Stimulated activated CD4-positive, alpha-beta T cell treated with anti-CD3 and anti-CD28 coated beads, Interleukin-4, amount 100 ng/mL, for 24 hours (primary cell): Measurements from ENCODE around the gene RDM1.
A peak's percentile ranks its signal among the peaks of the same experiment; 100 is the strongest.

Source experiments
- DNase-seq: peaks from one replicate; pipeline ENCODE4 v3.0.0-alpha.2; 2020

Gene RDM1

DNA sequence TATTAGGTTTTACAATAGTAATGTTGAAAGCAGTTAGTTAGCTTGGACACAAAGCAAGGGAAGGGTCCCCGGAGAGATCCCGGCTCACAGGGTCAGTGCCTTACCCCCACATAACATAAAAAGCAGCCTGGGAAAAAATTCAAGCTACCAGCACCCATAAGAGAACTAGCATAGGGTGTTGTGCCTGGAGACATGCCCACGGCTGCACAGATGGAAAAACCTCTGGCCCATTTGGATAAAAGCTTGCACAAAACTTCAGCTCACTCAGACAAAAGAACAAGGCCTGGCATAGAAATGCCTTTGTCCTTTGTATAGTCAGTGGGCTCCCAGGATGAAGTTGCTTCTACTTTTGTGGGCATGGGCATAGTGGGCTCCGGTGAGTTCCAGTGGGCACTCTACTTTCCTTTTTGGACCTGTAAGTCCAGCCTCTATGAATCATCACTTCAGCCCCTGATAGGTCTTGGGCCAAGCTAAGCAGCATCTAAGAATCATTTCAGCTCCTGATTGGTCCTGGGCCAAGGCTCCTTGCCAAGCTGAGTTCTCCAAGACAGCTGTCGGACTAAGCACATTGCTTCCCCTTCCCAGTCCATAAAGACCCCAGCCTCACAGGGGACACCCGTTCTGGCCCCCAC, 1.3 kb upstream of the RDM1 start:
- no peak for DNase-seq

DNA sequence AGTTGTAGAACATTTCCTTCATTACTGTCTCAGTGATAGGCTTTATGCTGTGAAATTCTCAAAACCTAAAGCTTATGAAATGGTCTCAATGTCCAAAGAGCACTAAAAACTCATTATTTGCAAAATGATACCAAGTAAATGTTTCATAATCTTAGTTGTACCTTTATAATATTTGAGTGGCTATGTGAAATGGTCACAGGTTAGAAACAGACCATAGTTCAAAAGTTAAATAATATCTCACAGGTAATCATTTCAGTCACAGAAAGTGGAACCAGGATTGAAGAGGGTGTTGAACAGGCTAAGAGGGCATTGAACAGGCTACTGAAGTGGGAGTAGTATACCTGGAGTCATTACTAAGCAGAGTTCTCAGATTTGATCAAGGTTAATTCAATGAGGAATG, 2.9 kb downstream of the RDM1 start:
- DNase-seq = no peak

DNA sequence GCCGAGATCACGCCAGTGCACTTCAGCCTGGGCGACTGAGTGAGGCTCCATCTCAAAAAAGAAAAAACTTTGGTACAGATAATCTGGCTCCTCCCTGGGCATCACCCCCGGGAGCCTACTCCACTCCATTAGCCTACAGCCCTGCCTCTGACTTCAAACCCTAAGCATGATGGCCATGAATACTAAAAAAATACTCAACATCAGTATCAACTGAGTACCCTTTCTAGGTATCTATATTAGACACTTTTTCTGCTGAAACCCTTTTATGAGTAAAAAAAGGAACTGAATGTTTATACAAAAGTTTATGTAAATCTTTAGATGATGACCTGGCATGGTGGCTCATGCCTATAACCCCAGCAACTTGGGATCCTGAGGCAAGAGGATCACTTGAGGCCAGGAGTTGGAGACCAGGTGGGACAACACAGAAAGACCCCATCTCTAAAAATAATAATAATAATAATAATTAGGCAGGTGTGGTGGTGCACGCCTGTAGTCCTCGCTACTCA, 6.9 kb downstream of the RDM1 start:
- no peak for DNase-seq

DNA sequence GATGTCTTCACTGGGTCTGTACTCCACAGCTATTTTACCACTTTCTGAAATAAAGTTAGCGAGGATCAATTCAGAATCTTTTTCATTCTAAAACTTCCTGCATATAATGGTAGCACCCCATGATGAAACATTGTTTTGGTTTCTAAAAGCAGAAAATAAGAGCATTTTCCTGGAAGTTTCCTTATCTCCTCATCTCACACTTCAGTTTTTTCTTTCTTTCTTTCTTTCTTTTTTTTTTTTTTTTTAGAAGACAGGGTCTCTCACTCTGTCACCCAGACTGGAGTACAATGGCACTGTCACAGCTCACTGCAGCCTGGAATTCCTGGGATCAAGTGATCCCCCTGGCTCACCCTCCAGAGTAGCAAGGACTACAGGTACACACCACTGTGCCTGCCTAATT, 10.3 kb downstream of the RDM1 start:
- no peak for DNase-seq

DNA sequence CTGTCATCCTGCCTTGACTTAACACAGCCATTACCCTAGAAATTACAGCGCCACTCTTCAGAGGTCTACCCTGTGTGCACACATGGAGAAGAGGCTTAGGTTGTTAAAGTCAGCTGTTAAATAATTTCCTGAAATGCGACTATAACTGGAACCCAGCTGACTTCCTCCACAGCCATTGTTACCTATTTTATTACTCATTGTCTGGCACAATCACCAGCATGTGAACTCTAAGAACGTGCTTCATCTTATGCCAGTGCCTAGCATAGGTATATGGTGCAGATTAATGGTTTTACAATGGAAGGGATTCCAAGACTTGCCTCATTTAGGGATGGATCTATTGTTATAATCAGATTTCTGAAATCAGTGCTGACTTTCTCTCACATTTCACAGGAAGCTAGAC, 11.9 kb downstream of the RDM1 start:
- no peak for DNase-seq

DNA sequence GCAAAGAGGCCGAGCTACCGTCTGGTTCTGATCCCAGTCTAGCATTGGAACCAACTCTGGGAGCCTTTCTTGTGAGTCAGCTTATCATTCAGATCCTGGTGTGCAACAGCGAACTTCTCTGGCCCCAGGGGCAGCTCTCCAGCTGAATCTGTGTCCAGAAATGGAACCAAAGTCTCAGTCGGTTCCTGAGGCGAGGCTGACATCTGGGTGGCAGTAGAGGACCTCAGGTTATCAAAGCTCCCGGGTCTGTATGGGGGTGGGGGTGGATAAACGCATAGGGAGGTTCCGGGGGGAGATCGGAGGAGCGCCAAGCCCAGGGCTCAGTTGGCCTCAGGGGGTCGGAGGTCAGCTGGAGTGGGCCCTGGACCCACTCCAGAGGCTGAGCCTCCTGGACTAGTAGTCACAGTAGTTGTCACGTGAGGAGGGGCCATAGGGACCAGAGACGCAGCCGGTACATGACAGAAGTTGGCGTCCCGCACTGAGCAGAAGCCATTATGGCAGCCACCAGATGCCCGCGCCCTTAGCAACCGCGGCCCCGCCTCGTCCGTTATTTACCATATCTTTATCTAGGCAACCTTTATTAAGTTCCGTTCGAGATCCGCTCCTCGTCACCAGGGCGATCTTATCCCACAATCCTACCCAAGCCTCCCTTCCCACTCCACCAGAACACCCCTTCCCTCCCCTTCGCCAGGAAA, 12.9 kb downstream of the RDM1 start:
- DNase-seq = no peak

DNA sequence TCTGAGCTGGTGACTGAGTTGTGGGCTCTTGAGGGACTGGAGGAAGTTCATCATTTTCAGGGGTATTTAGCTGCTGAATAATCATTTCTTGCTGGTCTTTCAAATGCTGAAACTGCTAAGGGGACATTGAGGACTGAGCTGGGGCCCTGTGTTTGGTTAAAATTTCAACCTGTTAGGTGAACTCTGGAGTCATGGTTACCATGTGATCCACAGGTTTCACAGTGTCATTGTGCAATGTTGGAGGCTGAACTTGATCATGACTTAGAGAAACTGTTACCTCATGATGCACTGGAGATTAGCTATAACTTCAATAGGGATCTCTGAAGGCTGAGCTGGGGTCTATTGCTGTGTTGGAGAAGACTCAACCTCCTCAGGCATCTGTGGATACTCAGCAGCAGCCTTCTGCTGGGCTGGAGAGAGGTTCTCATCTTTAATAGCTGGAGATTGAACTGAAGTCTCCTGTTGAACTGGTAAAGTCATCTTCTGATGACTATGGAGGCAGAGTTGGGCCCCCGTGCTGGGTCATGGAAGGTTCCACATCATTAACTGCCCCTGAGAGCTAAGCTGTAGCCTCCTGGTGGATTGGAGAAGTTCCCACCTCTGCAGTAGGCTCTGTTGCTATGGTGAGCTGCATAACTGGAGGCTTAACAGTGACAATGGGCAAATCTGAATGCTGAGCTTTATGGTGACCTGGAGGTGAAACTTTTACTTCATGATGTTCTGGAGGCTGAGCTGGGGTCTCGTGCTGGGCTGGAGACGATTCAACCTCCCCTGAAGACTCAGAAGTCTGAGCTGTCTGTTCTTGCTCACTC, 15.2 kb downstream of the RDM1 start:
- no peak for DNase-seq

DNA sequence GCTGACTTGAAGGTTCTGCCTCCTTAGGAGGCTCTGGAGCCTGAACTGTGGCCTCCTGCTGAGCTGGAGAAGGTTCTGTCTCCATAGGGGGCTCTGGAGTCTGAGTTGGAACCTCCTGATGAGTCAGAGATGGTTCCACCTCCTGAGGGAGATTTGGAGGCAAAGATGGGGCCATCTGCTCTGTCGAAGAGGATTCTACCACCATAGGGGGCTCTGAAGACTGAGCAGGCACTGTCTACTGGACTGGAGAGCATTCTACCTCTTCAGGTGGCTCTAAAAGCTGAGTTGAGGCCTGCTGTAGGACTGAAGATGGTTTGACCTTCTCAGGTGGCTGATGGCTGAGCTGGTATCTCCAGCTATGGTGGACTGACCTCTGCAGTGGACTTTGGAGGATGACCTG, 16.2 kb downstream of the RDM1 start:
- no peak for DNase-seq

DNA sequence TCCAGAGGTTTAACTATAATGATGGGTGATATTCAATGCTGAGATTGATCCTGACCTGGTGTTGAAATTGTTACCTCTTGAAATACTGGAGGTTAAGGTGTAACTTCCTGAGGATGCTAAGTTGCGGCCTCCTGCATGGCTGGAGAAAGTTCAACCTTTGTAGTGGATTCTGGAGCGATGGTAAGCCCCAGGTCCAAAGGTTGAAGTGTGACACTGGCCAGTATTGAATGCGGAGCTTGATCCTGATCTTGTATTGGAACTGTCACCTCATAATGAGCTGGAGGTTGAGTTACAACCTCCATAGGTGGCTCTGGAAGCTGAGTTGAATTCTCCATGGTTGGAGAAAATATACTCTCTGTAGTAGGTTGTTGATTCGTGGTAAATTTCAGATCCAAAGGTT, 17.0 kb downstream of the RDM1 start:
- DNase-seq = no peak

DNA sequence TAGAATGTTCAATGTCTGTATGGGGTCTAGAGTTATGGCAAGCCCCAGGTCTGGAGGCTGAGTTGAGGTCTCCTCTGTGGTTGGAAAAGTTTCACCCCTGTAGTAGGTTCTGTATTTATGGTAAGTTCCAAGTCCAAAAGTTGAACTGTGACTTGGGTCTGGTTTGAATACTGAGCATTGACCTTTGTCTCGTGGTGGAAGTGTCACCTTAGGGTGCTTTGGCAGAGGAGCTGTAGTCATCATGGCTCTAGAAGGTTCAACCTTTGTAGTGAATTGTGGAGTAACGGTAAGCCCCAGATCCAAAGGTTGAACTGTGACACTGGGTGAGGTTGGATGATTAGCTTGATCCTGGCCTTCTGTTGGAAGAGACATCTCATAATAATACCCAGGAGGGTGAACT, 17.6 kb downstream of the RDM1 start:
- no peak for DNase-seq

DNA sequence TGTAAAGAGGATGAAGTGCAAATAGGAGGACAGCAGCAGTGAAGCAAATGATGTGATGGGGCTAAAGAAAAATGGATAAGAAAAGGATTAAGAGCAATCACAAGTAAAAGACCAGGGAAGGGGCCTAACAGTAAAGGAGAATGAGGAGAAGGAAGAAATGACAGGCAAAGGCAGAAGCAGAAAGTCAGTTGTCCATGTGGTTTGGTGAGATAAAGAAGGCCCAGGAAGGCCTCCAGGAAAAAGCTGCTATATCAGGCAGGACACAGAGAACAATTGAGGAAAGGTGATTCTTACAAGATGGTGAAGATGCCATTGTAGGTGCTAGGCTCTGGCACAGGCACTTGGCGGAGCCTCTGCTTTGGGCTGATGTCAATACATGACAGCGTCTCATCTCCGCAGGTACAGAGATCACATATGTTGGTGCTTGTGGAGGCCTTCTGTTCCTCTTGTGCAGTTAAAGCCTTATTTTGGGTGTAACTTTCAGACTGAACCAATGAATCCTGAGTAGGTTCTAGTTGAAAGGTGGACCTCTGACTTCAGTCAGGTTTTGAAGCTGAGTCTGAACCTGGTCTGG, 18.1 kb downstream of the RDM1 start:
- DNase-seq = no peak

DNA sequence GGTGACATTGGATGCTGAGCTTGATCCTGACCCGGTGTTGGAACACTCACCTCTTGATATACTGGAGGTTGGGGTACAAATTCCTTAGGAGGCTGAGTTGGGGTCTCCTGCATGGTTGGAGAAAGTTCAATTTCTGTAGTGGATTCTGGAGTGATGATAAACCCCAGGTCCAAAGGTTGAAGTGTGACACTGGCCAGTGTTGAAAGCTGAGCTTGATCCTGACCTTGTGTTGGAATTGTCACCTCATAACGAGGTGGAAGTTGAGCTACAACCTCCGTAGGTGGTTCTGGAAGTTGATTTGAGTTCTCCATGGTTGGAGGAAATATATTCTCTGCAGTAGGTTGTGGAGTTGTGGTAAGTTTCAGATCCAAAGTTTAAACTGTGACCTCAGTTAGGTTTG, 21.2 kb downstream of the RDM1 start:
- no peak for DNase-seq

DNA sequence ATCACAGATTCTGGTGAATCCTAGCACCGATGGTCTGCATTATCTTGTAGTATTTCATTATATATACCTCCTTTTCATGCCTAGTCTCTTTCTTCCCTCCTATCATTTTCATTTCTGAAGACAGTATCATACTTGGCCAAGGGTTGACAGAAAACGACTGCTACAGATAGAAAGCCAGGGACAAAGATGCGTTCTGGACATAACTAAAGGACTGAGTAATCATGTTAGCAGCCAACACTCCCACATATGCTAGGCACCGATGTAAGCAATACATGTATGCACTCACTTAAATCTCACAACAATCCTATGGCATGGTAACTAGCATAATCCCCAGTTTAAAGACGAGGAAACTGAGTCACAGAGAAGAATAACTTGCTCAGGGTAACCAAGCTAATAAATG, 22.9 kb downstream of the RDM1 start:
- no peak for DNase-seq

DNA sequence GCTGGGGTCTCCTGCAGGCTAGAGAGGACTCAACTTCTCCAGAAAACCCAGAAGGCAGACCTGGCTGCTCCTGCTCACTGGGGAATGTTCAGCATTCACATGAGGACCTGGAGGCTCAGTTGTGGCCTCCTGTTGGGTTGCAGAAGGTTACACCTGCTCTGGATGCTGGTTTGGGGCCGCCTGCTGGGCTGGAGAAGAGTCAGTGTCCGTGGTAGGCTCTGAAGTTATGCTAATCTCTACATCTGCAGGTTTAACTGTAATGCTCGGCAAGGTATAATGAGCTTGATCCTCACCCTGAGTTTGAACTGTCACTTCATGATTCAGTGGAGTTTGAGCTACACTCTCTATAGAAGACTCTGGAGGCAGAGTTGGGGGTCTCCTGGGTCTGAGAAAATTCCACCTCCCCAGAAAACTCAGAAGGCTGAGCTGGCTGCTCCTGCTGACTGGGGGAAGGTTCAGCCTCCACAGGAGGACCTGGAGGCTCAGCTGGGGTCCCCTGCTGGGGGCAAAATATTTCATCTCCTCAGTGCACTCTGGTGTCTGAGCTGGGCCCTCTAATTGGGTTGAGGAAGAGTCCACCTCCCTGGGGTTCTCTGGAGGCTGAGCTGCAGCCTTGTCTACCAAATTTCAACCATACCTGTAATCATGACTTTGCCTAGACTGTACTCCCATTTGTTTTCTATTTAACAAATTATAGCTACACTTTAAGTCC, 23.5 kb downstream of the RDM1 start:
- DNase-seq = no peak

DNA sequence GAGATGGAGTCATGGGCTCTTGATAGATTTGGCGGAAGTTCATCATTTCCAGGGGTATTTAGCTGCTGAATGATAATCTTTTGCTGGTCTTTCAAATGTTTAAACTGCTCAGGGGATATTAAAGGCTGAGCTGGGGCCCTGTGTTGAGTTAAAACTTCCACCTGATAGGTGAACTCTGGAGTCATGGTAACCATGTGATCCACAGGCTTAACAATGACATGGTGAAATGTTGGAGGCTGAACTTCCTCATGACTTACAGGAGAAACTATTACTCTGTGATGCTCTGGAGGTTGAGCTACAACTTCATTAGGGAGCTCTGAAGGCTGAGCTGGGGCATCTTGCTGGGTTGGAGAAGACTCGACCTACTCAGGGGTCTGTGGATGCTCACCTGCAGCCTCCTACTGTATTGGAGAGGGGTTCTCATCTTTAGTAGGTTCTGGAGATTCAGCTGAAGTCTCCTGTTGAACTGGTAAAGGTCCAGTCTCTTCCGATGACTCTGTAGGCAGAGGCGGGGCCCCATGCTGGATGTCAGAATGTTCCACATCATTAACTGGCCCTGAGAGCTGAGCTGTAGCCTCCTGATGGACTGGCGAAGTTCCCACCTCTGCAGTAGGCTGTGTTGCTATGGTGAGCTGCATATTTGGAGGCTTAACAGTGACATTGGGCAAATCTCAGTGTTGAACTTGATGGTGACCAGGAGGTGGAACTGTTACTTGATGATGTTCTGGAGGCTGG, 24.2 kb downstream of the RDM1 start:
- no peak for DNase-seq

DNA sequence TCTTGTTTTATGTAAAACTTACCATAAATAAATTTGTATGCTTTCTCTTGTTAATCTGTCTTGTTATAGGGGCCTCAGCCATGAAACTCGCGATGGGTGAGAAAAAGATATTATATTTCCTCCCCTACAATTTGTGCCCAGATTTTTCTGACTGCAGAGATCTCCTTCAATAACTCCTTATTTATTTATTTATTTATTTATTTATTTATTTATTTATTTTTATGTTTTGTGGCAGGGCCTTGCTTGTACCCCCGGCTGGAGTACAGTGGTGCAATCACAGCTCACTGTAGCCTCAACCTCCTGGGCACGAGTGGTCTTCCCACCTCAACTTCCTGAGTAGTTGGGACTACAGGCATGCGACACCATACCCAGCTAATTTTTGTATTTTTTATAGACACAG, 27.1 kb downstream of the RDM1 start:
- DNase-seq = no peak

DNA sequence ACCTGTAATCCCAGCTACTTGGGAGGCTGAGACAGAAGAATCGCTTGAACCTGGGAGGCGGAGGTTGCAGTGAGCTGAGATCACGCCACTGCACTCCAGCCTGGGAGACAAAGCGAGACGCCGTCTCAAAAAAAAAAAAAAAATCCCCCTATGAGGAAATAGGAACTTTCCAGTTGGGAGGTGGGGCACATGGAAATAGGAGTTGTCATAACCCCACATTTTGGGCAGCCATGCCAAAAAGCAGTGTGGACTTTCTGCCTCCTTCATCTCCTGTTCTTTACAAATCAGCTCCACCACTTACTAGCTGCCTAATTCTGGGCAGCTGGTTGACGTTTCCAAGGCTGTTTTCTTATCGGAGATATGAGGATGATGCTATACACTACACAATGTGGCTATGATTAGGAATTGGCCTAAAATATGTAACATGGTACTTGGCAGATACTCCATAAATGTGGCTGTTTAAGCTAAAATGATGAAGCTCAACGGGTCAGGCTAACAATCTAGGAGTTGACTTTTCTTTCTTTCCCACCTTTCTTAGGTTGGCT, 28.9 kb downstream of the RDM1 start:
- DNase-seq = no peak

DNA sequence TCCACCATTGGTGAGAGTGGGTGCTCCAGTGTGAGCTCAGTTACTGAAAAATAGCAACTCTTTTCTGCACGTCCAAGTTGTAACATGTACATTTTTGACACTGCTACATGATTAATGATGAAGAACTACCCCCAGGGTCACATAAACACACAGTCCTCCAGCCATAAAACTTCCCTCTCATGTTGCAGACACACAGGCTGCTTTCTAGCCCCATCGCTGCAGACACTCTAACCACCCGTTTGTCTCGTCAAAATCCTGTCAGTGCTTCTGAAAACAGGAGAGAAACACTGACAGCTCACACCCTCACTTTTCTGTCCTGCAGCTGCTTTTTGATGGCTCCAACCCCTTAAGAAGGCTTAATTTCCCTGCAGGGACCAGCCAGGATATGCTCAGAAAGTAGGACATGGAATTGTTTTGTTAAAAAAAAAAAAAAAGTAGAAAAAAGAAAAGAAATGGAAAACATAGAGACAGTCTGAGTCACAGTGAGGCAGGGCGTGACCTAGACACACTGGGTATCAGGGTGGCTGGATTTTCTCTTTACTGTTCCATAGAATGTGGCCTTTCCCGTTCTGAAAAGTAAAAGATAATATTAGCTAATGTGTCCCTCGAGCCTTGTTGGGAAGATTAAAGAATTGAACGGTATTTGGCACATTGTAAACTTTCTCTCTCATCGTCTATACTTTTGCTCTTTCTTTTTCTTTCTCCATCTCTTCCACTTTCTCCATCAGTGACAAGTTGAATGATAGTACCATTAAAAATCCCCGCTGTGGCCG, 29.7 kb downstream of the RDM1 start:
- no peak for DNase-seq

DNA sequence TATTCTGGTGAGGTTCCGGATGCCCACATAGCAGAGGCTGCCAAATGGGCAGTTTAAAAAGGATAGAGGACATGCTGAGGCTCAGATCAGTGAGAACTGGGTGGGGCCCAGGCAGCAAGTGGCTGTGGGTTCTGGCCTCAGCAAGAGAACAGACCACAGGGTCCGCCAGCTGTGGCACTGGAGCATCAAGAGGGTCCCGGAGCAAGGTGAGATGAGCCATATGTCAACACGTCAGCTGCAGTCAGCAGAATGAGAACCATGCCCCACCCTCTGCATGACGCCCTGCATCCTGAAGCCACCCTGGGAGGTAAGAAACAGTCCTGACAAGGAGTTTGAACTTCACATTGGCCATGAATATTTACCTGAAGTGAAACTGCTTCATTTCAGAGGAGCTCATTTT, 30.3 kb downstream of the RDM1 start:
- no peak for DNase-seq

DNA sequence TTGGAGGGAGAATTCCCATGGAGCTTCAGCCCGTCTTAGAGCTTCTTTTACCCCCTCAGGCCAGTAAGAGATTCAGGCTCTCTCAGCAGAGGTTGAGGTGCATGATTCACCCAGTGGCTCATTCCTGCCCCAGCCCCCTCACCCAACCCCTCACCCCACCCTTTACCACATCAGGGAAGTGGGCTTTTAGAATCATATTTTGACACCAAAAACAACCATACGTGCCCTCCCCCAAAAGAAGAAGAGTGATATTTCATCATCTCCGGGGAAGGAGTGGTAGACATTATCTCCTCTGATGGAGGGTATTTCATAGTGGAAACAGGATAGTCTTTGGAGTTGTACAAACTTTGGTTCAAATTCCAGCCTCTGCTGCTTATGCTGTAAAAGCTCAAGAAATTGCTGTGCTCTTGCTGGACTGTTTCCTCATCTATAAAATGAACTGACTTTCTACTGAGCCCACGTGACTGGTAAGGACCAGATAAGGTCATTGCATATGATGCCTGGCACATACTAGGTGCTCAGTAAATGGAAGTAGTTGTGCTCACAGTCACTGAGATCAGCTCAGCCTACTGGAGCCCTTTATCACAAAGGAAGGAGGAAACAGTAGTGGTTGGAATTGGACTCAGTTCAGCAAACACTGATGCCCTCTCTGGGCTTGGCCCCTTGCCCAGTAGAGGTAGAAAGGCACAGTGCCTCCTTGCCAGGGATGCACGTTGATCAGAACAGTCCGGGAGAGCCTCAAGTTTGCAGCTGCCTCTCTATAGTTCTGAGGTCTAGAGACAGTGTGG, 32.1 kb downstream of the RDM1 start:
- DNase-seq = peak; percentile 26
